ENCODE results near the gene OTULIN.

GRCh38 chr5:14708551-14708950 lies 44.0 kb downstream of the OTULIN start:
- TF ChIP-seq POLR2A (IDR thresholded peaks at IDR 0.05; ENCODE audit: control extremely low read depth in 1 of 2, low read depth in 2 of 2, low read length in 2 of 2) (no peak), CTCF (IDR thresholded peaks at IDR 0.05; ENCODE audit: control extremely low read depth in 1 of 3, insufficient read depth in 1 of 3, low read depth in 1 of 3, low read length in 3 of 3) (no peak), CEBPB (IDR thresholded peaks at IDR 0.05; ENCODE audit: low read depth, low read length) (no peak), EZH2 (IDR thresholded peaks at IDR 0.05; ENCODE audit: low read depth, low read length, severe bottlenecking) (no peak), EP300 (IDR thresholded peaks at IDR 0.05; ENCODE audit: borderline replicate concordance in 1 of 2, low read depth in 2 of 2, low read length in 2 of 2) (no peak), YY1 (IDR thresholded peaks at IDR 0.05; ENCODE audit: low read depth, low read length) (no peak)
- TF ChIP-seq, protein P1, sequence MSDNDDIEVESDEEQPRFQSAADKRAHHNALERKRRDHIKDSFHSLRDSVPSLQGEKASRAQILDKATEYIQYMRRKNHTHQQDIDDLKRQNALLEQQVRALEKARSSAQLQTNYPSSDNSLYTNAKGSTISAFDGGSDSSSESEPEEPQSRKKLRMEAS (IDR thresholded peaks at IDR 0.05), result no peak
